CD4-positive, alpha-beta T cell (primary cell): Measurements from ENCODE around the gene ZMYND11. TPM values are rescaled to one million over a fixed set of nuclear protein-coding genes. Genes with fewer than 3 reads are reported as not detected.

Experiments used
- ATAC-seq: fragments of 200-7000 bp; cut with Tn5 transposase; one replicate; pipeline ENCODE4 v1.10.0; 2022; ENCODE audit warnings: mild to moderate bottlenecking; ENCODE audit not compliant: poor library complexity
- CTCF ChIA-PET: fragments of 350-600 bp; sonication (Branson Sonifier 250); formaldehyde crosslinking; loops from one replicate; lab custom pipeline; 2021; ENCODE audit warnings: antibody characterized with exemption, inconsistent platforms; lab: Charles Lee
- POLR2A ChIA-PET: fragments of 350-600 bp; sonication (Branson Sonifier 250); formaldehyde crosslinking; loops from one replicate; lab custom pipeline; 2021; ENCODE audit warnings: antibody characterized with exemption, inconsistent platforms; lab: Charles Lee
- DNase-seq, 14 experiments: peaks; one replicate each; pipeline ENCODE4 v3.0.0-alpha.2; 2013 to 2020; ENCODE audit warnings: mixed read lengths in 2 of 14
- H3K27ac ChIP-seq, 2 donors: one replicate each; pipeline versions ENCODE4 v1.5.1 to v1.7.0; 2013; ENCODE audit warnings: low read length in 2 of 2, low read depth in 1 of 2, mild to moderate bottlenecking in 1 of 2
- H3K27me3 ChIP-seq, 2 experiments: 1 replicate in 1 of 2; 2 replicates in 1 of 2; pipeline versions ENCODE4 v1.6.1 to v1.7.0; 2013; ENCODE audit warnings: low read length in 2 of 2, control low read depth in 1 of 2, mild to moderate bottlenecking in 1 of 2, moderate library complexity in 1 of 2; ENCODE audit not compliant: insufficient read depth in 2 of 2, control insufficient read depth in 1 of 2
- H3K36me3 ChIP-seq: one replicate; pipeline ENCODE4 v1.6.1; 2013; ENCODE audit warnings: low read length, control low read depth; ENCODE audit not compliant: insufficient read depth
- H3K4me1 ChIP-seq: one replicate; pipeline ENCODE4 v1.6.1; 2013; ENCODE audit warnings: low read length, control low read depth; ENCODE audit not compliant: insufficient read depth
- H3K4me3 ChIP-seq: one replicate; pipeline ENCODE4 v1.5.1; 2013; ENCODE audit warnings: mild to moderate bottlenecking, low read length, moderate library complexity
- H3K9me3 ChIP-seq, 2 experiments: 1 replicate in 1 of 2; 2 replicates in 1 of 2; pipeline versions ENCODE4 v1.6.1 to v1.7.0; 2013; ENCODE audit warnings: low read length in 2 of 2, mild to moderate bottlenecking in 2 of 2, control low read depth in 1 of 2, moderate library complexity in 1 of 2; ENCODE audit not compliant: control insufficient read depth in 1 of 2, insufficient read depth in 1 of 2
- H3K27ac Mint-ChIP-seq: one replicate; pipeline ENCODE4 v1.8.0; 2020; ENCODE audit warnings: mixed read lengths
- H3K27me3 Mint-ChIP-seq: one replicate; pipeline ENCODE4 v1.8.0; 2021; ENCODE audit warnings: mixed read lengths
- H3K36me3 Mint-ChIP-seq: one replicate; pipeline ENCODE4 v1.8.0; 2021; ENCODE audit warnings: low read depth, mixed read lengths
- H3K4me1 Mint-ChIP-seq: one replicate; pipeline ENCODE4 v1.8.0; 2021; ENCODE audit warnings: low read depth, mixed read lengths
- H3K4me3 Mint-ChIP-seq: one replicate; pipeline ENCODE4 v1.8.0; 2020; ENCODE audit warnings: mild to moderate bottlenecking, mixed read lengths
- H3K9me3 Mint-ChIP-seq: one replicate; pipeline ENCODE4 v1.8.0; 2020; ENCODE audit warnings: mixed read lengths
- CTCF ChIP-seq: fragments of 200-600 bp; IDR thresholded peaks from one replicate; pipeline ENCODE4 v1.8.0; 2022; ENCODE audit warnings: antibody characterized with exemption, mild to moderate bottlenecking
- intact Hi-C, 2 experiments: fragments of 100-400 bp; cut with DNase I in 1 of 2; cut with micrococcal nuclease in 1 of 2; formaldehyde crosslinking; loops; one replicate each; pipeline versions ENCODE4 v1.15.1 to v1.9.0; 2023 to 2025; cut with DNase I, micrococcal nuclease
- total RNA-seq, 174 experiments: library from RNA in 2 of 174; stranded (reverse) in 2 of 174; gene quantifications; one replicate each; pipeline ENCODE4 v1.2.3 and lab custom pipeline; 2021 to 2026

ZMYND11 gene
- total RNA-seq, 2 experiments from 2014 or later = 19.9 to 22.2 TPM

- Mint-ChIP-seq H3K36me3 (peaks cover 36% of the 10 kb centered on the region), H3K27me3 (no peaks in the 10 kb centered on the region), H3K27ac (no peak overlapping the region), H3K4me3 (no peak overlapping the region), H3K9me3 (no peaks in the 10 kb centered on the region), H3K4me1 (peaks cover 39% of the 10 kb centered on the region)
- no peak for TF ChIP-seq CTCF
- H3K4me1 ChIP-seq = no peaks in the 10 kb centered on the region
- no peaks in the 10 kb centered on the region for H3K9me3 ChIP-seq
- H3K36me3 ChIP-seq = peaks cover 7% of the 10 kb centered on the region
- ATAC-seq (no peak), DNase-seq (no peak)
- intact Hi-C loops = no loop called here
- CTCF ChIA-PET = no interaction called here
- H3K27me3 ChIP-seq = no peaks in the 10 kb centered on the region
- H3K27ac ChIP-seq = no peak overlapping the region
- POLR2A ChIA-PET = no interaction called here
- no peak overlapping the region for H3K4me3 ChIP-seq
Measured at GRCh38 chr10:218798-219197, 83.5 kb downstream of the ZMYND11 start.

- no peak for ATAC-seq
- no peak for TF ChIP-seq CTCF
- CTCF ChIA-PET = no interaction called here
Measured at GRCh38 chr10:219731-220472, 84.6 kb downstream of the ZMYND11 start.

GRCh38 chr10:224571-224970 is 89.3 kb downstream of the ZMYND11 start:
- ChIA-PET POLR2A (no interaction called here), CTCF (no interaction called here)
- Histone ChIP-seq H3K4me1 (no peaks in the 10 kb centered on the region), H3K9me3 (no peaks in the 10 kb centered on the region), H3K36me3 (no peaks in the 10 kb centered on the region), H3K27ac (no peak overlapping the region), H3K27me3 (no peaks in the 10 kb centered on the region), H3K4me3 (no peak overlapping the region)
- ATAC-seq (no peak), DNase-seq (no peak)
- H3K27me3 Mint-ChIP-seq = no peaks in the 10 kb centered on the region
- intact Hi-C loops = no loop called here
- no peak for TF ChIP-seq CTCF
- H3K27ac Mint-ChIP-seq = no peak overlapping the region
- H3K36me3 Mint-ChIP-seq = peaks cover 26% of the 10 kb centered on the region
- H3K4me3 Mint-ChIP-seq = no peak overlapping the region
- no peaks in the 10 kb centered on the region for H3K9me3 Mint-ChIP-seq
- H3K4me1 Mint-ChIP-seq = peaks cover 27% of the 10 kb centered on the region

More at GRCh38 chr10:219731-220472, 84.6 kb downstream of the ZMYND11 start:
- H3K4me3 ChIP-seq = no peak overlapping the region
- intact Hi-C loops = no loop called here
- POLR2A ChIA-PET = no interaction called here
- no peaks in the 10 kb centered on the region for H3K9me3 ChIP-seq
- no peak for DNase-seq
- Mint-ChIP-seq H3K4me1 (peaks cover 39% of the 10 kb centered on the region), H3K27me3 (no peaks in the 10 kb centered on the region), H3K27ac (no peak overlapping the region), H3K9me3 (no peaks in the 10 kb centered on the region), H3K36me3 (peaks cover 29% of the 10 kb centered on the region), H3K4me3 (no peak overlapping the region)
- no peak overlapping the region for H3K27ac ChIP-seq
- H3K4me1 ChIP-seq = no peaks in the 10 kb centered on the region
- H3K27me3 ChIP-seq = no peaks in the 10 kb centered on the region
- no peaks in the 10 kb centered on the region for H3K36me3 ChIP-seq
